GM21825 (cell line): ENCODE data around the gene AGBL3.
A peak's percentile ranks its signal among the peaks of the same experiment; 100 is the strongest.
"Not testable (repeated sequence)": the region's sequence is repeated elsewhere in the genome, so short reads cannot be mapped to it uniquely, and the experiment has no call there.

Experiments used
- ATAC-seq: cut with Tn5 transposase; IDR thresholded peaks from one replicate; pipeline ENCODE4 v1.9.1; 2021; ENCODE audit warnings: mild to moderate bottlenecking, moderate library complexity; ENCODE audit not compliant: unreplicated experiment

Gene AGBL3

DNA sequence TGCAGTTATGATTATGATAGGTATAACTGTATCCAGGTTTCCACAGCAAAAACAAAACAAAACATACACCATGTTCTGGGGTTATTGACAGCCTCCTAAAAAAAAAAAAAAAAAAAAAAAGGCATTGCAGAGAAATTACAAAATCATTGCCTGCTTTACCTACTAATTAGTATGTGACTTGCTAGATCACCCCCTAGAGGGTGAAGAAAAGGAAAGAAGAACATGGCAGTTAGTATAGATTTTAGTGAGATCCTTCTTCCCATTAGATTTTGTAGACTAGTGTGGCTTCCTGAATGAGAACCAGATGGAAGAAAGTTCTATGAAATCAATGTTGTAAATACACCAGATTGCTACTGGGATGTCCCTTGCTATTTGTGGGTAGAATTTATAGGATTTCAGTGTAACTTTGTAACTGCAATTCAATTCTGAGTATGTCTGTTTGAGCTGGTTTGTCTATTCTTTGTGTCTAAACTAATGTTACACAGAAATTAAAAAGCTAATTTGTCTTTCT, 24.0 kb upstream of the AGBL3 start:
- no peak for ATAC-seq

- ATAC-seq, result no peak
Measured at GRCh38 chr7:134963036-134963435, 23.3 kb upstream of the AGBL3 start.

GRCh38 chr7:134966691-134967090, 19.6 kb upstream of the AGBL3 start:
- ATAC-seq, result no peak

DNA sequence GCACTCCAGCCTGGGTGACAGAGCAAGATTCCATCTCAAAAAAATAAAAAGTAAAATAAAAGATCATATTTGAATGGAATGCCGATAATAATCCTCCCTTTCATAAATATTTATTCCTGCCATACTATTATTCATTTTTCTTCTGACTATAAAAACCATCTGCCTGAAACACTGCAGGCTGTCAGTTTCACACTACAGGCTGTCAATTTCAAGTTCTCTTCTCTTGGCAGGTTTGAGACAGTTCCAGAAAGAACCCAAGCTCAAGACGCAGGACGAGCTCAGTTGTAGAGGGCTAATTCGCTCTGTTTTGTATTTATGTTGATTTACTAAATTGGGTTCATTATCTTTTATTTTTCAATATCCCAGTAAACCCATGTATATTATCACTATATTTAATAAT, 18.2 kb upstream of the AGBL3 start:
- no peak for ATAC-seq

- ATAC-seq, result not testable (repeated sequence)
Measured at GRCh38 chr7:134981645-134982044, 4.7 kb upstream of the AGBL3 start.

DNA sequence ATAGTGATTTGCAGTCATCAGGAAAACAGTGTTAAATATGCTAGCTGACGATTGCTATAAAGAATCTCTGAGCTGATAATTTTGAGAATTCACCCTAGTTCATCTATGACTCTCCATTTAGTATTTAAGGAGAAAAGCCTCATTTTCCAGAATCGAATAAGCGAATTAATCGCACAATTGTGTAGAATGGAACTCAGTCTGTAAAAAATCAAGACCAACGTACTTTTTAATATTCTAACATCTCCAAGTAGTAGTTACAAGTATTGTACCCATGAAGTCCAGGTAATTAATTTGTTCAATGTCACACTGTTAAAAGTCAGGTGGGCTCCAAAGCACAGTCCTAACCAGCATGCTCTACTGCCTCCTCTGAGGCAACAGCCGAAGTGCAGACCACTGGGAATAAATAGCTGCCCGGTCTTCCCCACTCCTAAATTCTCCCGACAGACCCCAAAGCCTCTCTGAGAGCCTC, 380 bp upstream of the AGBL3 start:
- ATAC-seq, result no peak

DNA sequence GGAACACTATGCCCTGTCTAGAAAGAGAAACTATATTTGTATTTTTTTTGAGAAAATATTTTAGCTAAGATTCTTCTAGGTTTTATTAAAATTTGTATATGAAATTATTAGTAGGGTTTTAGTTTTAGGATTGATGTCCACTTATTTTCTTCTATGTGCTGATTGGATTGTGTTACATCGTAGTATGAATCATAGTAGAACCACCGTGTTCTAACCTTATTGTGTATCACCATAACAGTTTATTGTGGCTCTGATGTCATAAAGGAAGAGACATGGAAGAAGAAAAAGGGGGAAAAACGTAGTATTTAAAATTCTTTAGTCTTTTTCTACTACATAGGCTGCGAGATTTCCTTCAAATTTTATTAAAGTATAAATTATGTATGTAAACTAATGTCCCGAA, 1.9 kb downstream of the AGBL3 start:
- ATAC-seq, result no peak

- ATAC-seq, result no peak
Measured at GRCh38 chr7:134991469-134992339, 5.4 kb downstream of the AGBL3 start.

- ATAC-seq, result peak; percentile 71
Measured at GRCh38 chr7:134992626-134993179, 6.4 kb downstream of the AGBL3 start.

DNA sequence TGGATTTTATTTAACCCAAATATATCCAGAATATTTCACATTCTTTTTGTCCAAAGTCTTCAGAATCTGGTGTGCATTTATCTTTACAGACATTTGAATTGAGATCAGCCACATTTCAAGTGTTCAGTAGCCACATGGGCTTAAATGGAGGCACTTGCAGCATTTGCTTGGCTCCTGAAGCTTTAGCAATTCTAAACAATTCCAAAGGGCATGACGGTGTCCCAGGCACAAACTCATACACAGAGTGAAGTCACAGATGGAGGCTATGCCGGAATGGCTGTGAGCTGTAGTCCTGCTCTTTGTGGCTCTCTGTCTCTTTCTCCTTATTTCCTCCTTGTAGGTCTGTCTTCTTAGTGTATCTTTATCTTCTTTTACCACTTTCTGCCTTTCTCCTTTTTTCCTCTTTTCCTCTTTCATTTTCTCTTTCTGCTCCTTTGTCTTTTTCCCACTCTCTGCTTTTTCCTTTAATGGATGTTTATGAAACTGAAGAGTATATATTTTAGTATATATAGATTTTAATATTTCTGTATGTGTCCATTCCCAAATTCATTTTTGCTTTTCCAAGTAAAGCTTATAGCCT, 7.7 kb downstream of the AGBL3 start:
- ATAC-seq, result no peak

- peak; percentile 32 for ATAC-seq
Measured at GRCh38 chr7:134995239-134996096, 9.2 kb downstream of the AGBL3 start.

DNA sequence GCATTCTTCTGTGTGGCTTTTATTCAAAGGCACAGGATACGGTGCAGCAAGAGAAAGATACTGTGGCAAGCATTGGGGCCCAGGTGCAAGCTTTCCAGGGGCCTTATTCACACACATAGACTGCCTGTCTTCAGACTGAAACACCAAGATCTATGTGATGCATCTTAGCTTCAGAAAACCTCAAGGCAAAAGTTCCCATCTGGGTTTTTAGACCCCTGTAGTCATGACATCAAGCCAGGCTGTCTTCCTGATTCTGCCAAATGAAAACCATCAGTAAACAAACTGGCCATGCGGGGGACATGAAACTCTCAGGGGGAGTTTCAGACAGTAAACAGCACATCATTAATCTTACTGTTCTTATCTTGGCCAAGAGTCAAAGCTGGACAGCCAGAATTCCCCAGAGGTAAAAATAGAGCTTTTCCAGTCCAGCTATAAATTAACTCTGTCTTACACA, 9.8 kb downstream of the AGBL3 start:
- ATAC-seq, result peak; percentile 43

- no peak for ATAC-seq
Measured at GRCh38 chr7:134997214-134997885, 11.0 kb downstream of the AGBL3 start.

GRCh38 chr7:134999136-134999535, 12.8 kb downstream of the AGBL3 start:
- no peak for ATAC-seq

DNA sequence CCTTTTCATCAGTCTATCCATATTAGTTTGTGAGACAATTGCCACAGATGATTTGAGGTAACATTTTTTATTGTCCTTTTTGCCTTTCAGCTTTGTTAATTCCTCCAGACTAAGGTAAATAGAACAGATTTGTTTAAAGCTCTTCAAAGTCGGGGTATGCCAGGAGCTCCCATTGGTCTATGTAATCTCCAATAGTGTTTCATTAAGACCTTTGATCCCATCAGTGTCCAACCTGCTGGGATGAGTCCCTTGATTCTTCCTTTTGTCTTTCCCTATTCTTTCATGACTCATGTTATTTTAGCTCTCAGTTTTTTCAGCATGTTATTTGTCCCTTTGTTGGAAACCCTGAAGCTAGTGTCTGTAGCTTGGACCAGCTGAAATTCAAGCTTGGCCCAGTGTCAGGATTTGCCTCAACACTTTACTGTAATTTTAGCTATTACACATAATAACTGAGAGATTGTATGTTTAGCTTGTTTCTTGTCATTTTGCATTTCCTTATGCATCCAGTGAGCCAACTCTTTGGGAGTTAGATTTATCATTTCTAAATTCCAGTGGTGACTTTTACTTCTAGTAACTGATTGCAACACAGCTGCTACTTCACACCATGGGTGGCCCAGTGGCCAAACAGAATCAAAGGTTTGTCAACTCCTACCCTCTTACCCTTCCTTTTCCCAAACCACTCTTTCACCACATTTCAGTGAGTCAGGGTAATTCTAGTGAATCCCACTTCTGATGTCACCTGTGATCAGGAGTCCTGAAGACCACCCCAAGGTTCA, 15.3 kb downstream of the AGBL3 start:
- no peak for ATAC-seq

- ATAC-seq, result no peak
Measured at GRCh38 chr7:135012229-135012628, 25.9 kb downstream of the AGBL3 start.

DNA sequence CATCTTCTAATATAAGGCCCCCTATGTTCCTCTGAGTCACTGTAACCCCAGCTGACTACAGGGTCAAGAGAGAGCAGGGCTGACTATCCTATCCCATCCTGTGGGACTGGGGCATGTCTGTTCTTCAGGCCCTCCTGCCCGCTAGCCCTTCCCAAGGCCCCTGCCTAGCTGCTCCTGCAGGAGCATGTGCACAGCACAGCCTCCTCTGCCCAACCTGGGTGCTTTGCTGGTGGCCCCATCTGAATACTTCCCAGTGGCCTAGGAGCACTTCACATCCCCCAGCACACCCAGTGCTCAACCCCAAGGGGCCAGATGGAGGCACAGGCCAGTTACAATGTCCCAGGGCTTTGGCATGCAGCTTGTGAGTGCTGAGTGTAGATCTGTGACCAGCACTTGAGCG, 37.3 kb downstream of the AGBL3 start:
- ATAC-seq, result no peak

GRCh38 chr7:135035252-135035651, 48.9 kb downstream of the AGBL3 start:
- ATAC-seq, result no peak

DNA sequence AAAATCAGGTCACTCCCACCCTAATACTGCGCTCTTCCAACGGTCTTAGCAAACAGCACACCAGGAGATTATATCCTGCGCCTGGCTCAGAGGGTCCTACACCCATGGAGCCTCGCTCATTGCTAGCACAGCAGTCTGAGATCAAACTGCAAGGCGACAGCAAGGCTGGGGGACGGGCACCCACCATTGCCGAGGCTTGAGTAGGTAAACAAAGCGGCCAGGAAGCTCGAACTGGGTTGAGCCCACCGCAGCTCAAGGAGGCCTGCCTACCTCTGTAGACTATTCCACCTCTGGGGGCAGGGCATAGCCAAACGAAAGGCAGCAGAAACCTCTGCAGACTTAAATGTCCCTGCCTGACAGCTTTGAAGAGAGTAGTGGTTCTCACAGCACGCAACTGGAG, 80.7 kb downstream of the AGBL3 start:
- ATAC-seq, result not testable (repeated sequence)
